ENCODE results near the gene MARVELD3.
"Not testable (repeated sequence)": the region's sequence is repeated elsewhere in the genome, so short reads cannot be mapped to it uniquely, and the experiment has no call there.

Gene MARVELD3

GRCh38 chr16:71672803-71673581 is 47.0 kb downstream of the MARVELD3 start:
- DNase-seq (ENCODE audit: low spot score), result no peak

DNA sequence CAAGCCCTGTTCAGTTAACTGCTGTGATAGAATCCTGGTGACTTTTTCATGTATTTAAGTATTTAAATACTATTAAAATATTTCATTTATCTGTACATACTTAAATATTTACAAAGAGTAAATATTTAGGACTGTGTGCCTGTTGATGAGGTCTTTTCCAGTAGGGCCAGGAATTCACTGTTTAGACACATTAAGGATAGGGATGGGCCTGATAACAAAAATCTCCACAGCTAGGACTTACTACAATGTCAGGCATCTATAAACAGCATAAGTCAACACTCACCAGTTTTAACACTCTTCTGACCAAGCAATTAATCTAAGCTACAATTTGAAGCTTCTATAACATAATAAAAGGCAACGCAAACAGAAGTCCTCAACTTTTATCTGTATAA is 47.6 kb downstream of the MARVELD3 start:
- DNase-seq (ENCODE audit: low spot score), result no peak

DNA sequence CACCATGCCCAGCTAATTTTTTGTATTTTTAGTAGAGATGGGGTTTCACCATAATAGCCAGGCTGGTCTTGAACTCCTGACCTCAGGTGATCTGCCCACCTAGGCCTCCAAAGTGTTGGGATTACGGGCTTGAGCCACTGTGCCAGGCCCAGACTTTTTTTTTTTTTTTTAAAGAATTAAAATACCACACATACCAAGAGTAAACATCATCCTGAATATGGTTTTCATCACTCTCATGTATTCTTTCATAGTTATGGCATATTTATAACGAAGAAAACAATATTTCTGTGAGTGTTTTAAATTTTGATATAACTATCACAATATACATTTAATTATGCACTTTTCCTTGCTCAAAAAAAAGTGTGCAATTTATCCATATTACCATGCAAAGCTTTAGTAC is 48.2 kb downstream of the MARVELD3 start:
- no peak for DNase-seq (ENCODE audit: low spot score)

DNA sequence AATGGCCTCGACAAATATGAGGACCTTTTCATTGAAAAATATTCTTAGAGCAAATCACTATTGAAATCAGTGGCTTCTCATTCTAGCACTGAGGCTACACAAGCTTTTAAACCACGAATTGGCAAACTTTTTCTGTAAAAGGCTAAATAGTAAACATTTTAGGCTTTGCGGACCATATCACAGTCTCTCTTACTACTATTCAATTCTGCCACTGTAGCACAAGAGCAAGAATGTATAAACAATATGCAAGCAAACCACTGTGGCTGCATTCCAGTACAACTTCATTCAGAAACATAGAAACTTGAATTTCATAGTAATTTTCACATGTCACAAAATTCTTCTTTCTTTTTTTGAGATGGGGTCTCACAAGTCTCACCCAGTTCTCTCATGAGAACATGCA is 49.4 kb downstream of the MARVELD3 start:
- no peak for DNase-seq (ENCODE audit: low spot score)

- no peak for DNase-seq (ENCODE audit: low spot score)
These were observed 50.3 kb downstream of the MARVELD3 start for GRCh38 chr16:71676236-71676635.

- no peak for DNase-seq (ENCODE audit: low spot score)
These were observed 55.4 kb downstream of the MARVELD3 start for GRCh38 chr16:71681360-71681759.

DNA sequence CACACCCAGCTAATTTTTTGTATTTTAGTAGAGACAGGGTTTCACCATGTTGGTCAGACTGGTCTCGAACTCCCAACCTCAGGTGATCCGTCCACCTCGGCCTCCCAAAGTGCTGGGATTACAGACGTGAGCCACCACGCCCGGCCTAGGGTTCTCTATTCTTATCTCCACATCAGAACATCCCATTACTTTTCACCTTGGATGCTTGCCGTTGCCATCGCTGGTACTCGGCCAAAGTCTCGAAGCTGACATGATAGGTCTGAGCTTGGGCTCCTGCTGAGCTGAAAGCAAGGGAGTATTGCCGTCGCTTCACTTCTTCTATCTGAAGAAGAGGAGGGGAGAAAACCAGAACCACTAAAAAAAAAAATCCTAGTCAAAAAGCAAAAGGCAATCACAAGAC is 58.3 kb downstream of the MARVELD3 start:
- not testable (repeated sequence) for DNase-seq (ENCODE audit: low spot score)

Data from iPS-NIHi11 (cell line).